GM12878 (cell line): ENCODE measurements around the gene GALNS. TPM values are rescaled to one million over a fixed set of nuclear protein-coding genes. Genes with fewer than 3 reads are reported as not detected.

ENCODE experiments used
- ATAC-seq: fragments of 200-7000 bp; cut with Tn5 transposase; 3 replicates; pipeline ENCODE4 v1.9.1; 2020; ENCODE audit warnings: mild to moderate bottlenecking, moderate library complexity
- BruUV-seq: library from RNA; stranded (reverse); fragments of 400-500 nt; replicated peaks from 2 replicates; lab custom pipeline; 2021; lab: Mats Ljungman, UMichigan
- CTCF ChIA-PET: fragments of 300-600 bp; sonication (Branson Sonifier 250); formaldehyde crosslinking; extraction: SDS; loops from one replicate; lab custom pipeline; 2021; ENCODE audit warnings: inconsistent platforms; lab: Yijun Ruan, JAX
- POLR2A ChIA-PET: fragments of 350-600 bp; formaldehyde crosslinking; extraction: SDS; loops from one replicate; lab custom pipeline; 2021; ENCODE audit warnings: inconsistent platforms; lab: Charles Lee
- RAD21 ChIA-PET: fragments of 300-600 bp; sonication (Branson Sonifier 250); formaldehyde crosslinking; loops from one replicate; lab custom pipeline; 2023; ENCODE audit warnings: antibody characterized with exemption; ENCODE audit not compliant: unreplicated experiment; lab: Charles Lee
- SMC1A ChIA-PET: fragments of 300-600 bp; sonication (Branson Sonifier 250); formaldehyde crosslinking; loops from one replicate; lab custom pipeline; 2023; ENCODE audit not compliant: unreplicated experiment, uncharacterized antibody; lab: Charles Lee
- DNase-seq: peaks from one replicate; pipeline ENCODE4 v3.0.0-alpha.2; 2011; ENCODE audit warnings: low read depth, low spot score
- FAIRE-seq: peaks from 3 replicates; lab custom pipeline; 2011; peaks lifted over from hg19 to GRCh38; lab: Jason Lieb, UNC
- H2AFZ ChIP-seq: 2 replicates; pipeline ENCODE4 v1.6.0; 2011; ENCODE audit warnings: low read depth, low read length, control low read depth; ENCODE audit not compliant: control insufficient read depth
- H3K27ac ChIP-seq: 2 replicates; pipeline ENCODE4 v1.5.1; 2011; ENCODE audit warnings: control low read depth; ENCODE audit not compliant: control insufficient read depth, insufficient read depth
- H3K27me3 ChIP-seq, 2 experiments: replicated peaks in 1 of 2; 2 replicates each; pipeline versions ENCODE4 v1.6.0 to v1.6.1; 2011; ENCODE audit warnings: low read length in 1 of 2; ENCODE audit not compliant: control insufficient read depth in 2 of 2, insufficient read depth in 2 of 2
- H3K36me3 ChIP-seq, 2 experiments: 2 replicates each; pipeline ENCODE4 v1.5.1; 2011; ENCODE audit warnings: low read length in 1 of 2; ENCODE audit not compliant: control insufficient read depth in 2 of 2, insufficient read depth in 2 of 2
- H3K4me1 ChIP-seq: 2 replicates; pipeline ENCODE4 v1.6.1; 2011; ENCODE audit warnings: mild to moderate bottlenecking, low read length, moderate library complexity, mixed read lengths; ENCODE audit not compliant: control insufficient read depth, insufficient read depth
- H3K4me2 ChIP-seq: 2 replicates; pipeline ENCODE4 v1.6.0; 2011; ENCODE audit warnings: control low read depth; ENCODE audit not compliant: control insufficient read depth, insufficient read depth
- H3K4me3 ChIP-seq: fragments of 200-600 bp; sonication (generic); 2 replicates; pipeline ENCODE4 v1.5.1; 2016
- H3K79me2 ChIP-seq: 2 replicates; pipeline ENCODE4 v1.6.0; 2011; ENCODE audit warnings: low read length; ENCODE audit not compliant: control insufficient read depth, insufficient read depth
- H3K9ac ChIP-seq: 2 replicates; pipeline ENCODE4 v1.8.0; 2011; ENCODE audit warnings: low read length, control low read depth, mixed read lengths; ENCODE audit not compliant: control insufficient read depth, insufficient read depth
- H3K9me3 ChIP-seq: replicated peaks from 3 replicates; pipeline ENCODE4 v1.5.1; 2011; ENCODE audit warnings: mild to moderate bottlenecking, low read length; ENCODE audit not compliant: control insufficient read depth, insufficient read depth
- H4K20me1 ChIP-seq: 2 replicates; pipeline ENCODE4 v1.6.0; 2011; ENCODE audit not compliant: control insufficient read depth, insufficient read depth
- EP300 ChIP-seq, 2 experiments: fragments of 150-350 bp in 1 of 2; IDR thresholded peaks; 2 replicates each; pipeline ENCODE4 v1.6.1; 2011 to 2012; ENCODE audit warnings: low read depth in 2 of 2, low read length in 2 of 2, borderline replicate concordance in 1 of 2, improper control_type of control experiment in 1 of 2, inconsistent platforms in 1 of 2; ENCODE audit not compliant: control insufficient read depth in 1 of 2
- IKZF2 ChIP-seq, 2 experiments: fragments of 450-650 bp; IDR thresholded peaks; 2 replicates each; pipeline ENCODE4 v1.6.1; 2017; ENCODE audit warnings: mild to moderate bottlenecking in 2 of 2, moderate library complexity in 2 of 2
- RAD21 ChIP-seq: IDR thresholded peaks from 2 replicates; pipeline ENCODE4 v1.6.1; 2011; ENCODE audit warnings: mild to moderate bottlenecking, low read depth, low read length, moderate library complexity; ENCODE audit not compliant: insufficient read depth
- WGBS: methylation state at CpG from one replicate; pipeline ENCODE4 v1.1.6; 2016; ENCODE audit warnings: low lambda C conversion rate; ENCODE audit not compliant: insufficient replicate concordance, insufficient coverage; ENCODE audit errors: missing lambda C conversion rate; 5-methylcytosine and 5-hydroxymethylcytosine counted together
- in situ Hi-C: fragments of 300-500 bp; cut with MboI; formaldehyde crosslinking; loops from 9 replicates; pipeline ENCODE4 v1.14.3; 2018; ENCODE audit warnings: mixed read lengths
- intact Hi-C: fragments of 100-400 bp; cut with micrococcal nuclease; formaldehyde crosslinking; loops from one replicate; pipeline ENCODE4 v1.14.2; 2022; ENCODE audit not compliant: unreplicated experiment
- polyA plus RNA-seq, 11 experiments: library from polyadenylated mRNA; depleted of rRNA in 4 of 11; unstranded in 6 of 11; stranded (reverse) in 5 of 11; fragments of >200 nt; fragmentation: Nextera tagmentation in 4 of 11; fragmentation: Illumina TruSeq in 1 of 11; extraction: Ambion mirVana in 4 of 11; extraction: Trizol in 1 of 11; gene quantifications; 1 replicate in 1 of 11; 2 replicates in 10 of 11; pipeline versions ENCODE4 v1.2.1 to v1.2.3, GENCODE V29; 2011 to 2016; ENCODE audit warnings: inconsistent platforms in 2 of 11, missing spikeins in 2 of 11, low read depth in 1 of 11
- total RNA-seq, 4 experiments: library from RNA; depleted of rRNA in 3 of 4; stranded (reverse); fragments of >200 nt in 3 of 4; fragmentation: Illumina TruSeq in 1 of 4; extraction: Trizol in 1 of 4; gene quantifications; 2 replicates each; pipeline versions ENCODE4 v1.2.1 to v1.2.3, GENCODE V29; 2013 to 2021
- TF ChIP-seq, protein P1 (sequence below): fragments of 450-650 bp; conservative IDR thresholded peaks from 2 replicates; pipeline ENCODE4 v1.6.1; 2017; ENCODE audit warnings: mild to moderate bottlenecking, moderate library complexity

Gene GALNS
- total and polyA plus RNA-seq, 10 of the 15 experiments (the other 5 are each of a cell fraction or from before 2014, with no cell fraction given): 0.37 to 12.4 (median 5.3) TPM

DNA sequence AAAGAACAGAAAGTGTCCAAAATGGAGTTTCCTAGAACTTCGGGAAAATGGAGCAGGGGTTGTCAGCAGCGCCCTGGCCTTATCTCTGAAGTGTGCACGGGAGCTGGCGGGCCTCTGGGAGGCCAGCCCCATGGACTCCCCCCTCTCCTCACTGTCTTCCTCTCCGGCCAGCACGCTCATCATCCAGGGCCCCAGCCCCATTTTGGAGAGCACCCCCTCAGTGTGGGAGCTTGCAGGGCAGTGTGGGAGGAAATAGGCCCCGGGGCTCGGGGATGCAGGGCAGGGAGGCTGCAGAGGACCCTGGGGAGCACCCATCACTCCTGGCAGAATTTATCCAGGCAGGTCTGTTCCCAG is 14.6 kb upstream of the GALNS start:
- Histone ChIP-seq H3K27ac (no peak overlapping the region), H3K79me2 (no peaks in the 10 kb centered on the region), H3K4me3 (no peak overlapping the region), H4K20me1 (no peaks in the 10 kb centered on the region), H3K36me3 (no peaks in the 10 kb centered on the region), H3K27me3 (peaks cover 4 to 6% of the 10 kb centered on the region in 2 experiments)
- 21% methylated on average over 8 of the region's 8 CpGs for WGBS
- ChIA-PET RAD21 (interaction anchor here (0.9 kb wide), 1 partner anchor 61 kb away, joined by 3 read pairs; no protein-coding TSS in a partner anchor), POLR2A (no interaction called here), SMC1A (no interaction called here)
- intact Hi-C loops: no loop called here
- ATAC-seq: peak; percentile 50
- DNase-seq: no peak
- FAIRE-seq: no peak
- TF ChIP-seq IKZF2 (IDR thresholded peaks at IDR 0.05) (0 out of 4 replicates have a peak, but pooled peaks of 1 of the 2 experiments have one; percentile 3), EP300 (IDR thresholded peaks at IDR 0.05; ENCODE audit: borderline replicate concordance in 1 of 2, control insufficient read depth in 1 of 2, low read depth in 2 of 2, low read length in 2 of 2) (no peak), RAD21 (no peak)
- TF ChIP-seq, protein P1, sequence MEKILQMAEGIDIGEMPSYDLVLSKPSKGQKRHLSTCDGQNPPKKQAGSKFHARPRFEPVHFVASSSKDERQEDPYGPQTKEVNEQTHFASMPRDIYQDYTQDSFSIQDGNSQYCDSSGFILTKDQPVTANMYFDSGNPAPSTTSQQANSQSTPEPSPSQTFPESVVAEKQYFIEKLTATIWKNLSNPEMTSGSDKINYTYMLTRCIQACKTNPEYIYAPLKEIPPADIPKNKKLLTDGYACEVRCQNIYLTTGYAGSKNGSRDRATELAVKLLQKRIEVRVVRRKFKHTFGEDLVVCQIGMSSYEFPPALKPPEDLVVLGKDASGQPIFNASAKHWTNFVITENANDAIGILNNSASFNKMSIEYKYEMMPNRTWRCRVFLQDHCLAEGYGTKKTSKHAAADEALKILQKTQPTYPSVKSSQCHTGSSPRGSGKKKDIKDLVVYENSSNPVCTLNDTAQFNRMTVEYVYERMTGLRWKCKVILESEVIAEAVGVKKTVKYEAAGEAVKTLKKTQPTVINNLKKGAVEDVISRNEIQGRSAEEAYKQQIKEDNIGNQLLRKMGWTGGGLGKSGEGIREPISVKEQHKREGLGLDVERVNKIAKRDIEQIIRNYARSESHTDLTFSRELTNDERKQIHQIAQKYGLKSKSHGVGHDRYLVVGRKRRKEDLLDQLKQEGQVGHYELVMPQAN: no peak
- TF ChIP-seq, all 136 proteins: peak for 1
- in situ Hi-C loops: no loop called here
- Histone ChIP-seq H2AFZ (no peak overlapping the region), H3K4me2 (0 out of 2 replicates have a peak overlapping the region, but pooled peaks have one; percentile 42), H3K4me1 (no peaks in the 10 kb centered on the region; the same call in 1 of the 2 replicates), H3K9ac (no peak overlapping the region), H3K9me3 (no peaks in the 10 kb centered on the region)
- BruUV-seq: no TSS peak
- CTCF ChIA-PET: no interaction called here
